ENCODE measurements around the gene MAP3K9.

GRCh38 chr14:70816525-70816924, 7.2 kb upstream of the MAP3K9 start:
- TF ChIP-seq CTCF (conservative IDR thresholded peaks at IDR 0.05; ENCODE audit: low read length) (no peak), EZH2phosphoT487 (IDR thresholded peaks at IDR 0.05; ENCODE audit: borderline replicate concordance, low read depth, low read length) (no peak)

Data from OCI-LY7 (cell line).